ENCODE data around the gene RPL5.
A peak's percentile ranks its signal among the peaks of the same experiment; 100 is the strongest.
"Not testable (repeated sequence)": the region's sequence is repeated elsewhere in the genome, so short reads cannot be mapped to it uniquely, and the experiment has no call there.

RPL5 gene

DNA sequence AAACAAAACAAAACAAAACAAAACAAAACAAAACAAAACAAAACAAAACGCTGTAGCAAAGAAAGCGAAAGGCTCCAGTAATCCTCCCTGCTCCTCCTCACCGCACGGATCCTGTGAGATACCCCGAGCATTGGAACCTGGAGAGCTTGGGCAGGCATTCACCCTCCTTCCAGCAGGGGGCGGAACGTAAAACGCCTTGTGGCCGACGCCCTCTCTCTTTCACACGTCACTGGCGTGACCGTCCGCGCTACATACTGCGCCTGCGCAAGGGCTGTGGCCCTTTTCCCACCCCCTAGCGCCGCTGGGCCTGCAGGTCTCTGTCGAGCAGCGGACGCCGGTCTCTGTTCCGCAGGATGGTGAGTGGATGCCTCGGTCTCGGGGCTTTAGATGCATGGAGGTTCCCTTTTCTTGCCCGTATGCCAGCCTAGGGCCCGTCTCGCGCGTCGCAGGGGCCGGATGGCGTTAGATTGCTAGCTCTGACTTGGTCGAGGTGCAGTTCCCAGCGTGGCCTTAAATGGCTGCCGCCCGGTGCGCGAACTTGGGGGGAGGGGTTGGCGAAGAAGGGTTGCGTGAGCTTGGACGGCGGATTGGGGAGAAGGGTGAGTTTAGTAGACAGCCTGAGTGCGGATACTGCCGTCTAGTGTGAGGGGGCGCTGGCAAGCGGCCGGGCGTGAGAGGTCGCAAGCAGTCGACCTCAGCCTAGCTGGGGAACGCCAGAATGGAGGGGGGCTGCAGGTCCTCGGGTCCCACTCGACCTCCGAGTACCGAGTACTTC lies at the start of gene RPL5:
Gene RPL5, plus strand, starts transcription at position 279 of the 775 bp plus-strand sequence. Its CDS starts 75 bp downstream, at position 354.
- peak; percentile 96 for DNase-seq (ENCODE audit: low read depth)

DNA sequence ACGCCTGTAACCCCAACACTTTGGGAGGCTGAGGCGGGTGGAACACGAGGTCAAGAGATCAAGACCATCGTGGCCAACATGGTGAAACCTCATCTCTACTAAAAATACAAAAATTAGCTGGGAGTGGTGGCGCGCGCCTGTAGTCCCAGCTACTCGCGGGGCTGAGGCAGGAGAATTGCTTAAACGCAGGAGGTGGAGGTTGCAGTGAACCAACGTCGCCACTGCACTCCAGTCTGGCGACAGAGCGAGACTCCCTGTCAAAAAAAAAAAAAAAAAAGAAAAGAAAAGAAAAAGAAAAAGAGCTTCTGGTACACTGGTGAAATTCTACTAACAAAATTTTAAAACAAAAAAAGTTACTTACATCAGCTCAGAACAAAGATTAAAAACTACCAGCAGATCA lies 48.3 kb upstream of the RPL5 start:
- DNase-seq (ENCODE audit: low read depth) = not testable (repeated sequence)

DNA sequence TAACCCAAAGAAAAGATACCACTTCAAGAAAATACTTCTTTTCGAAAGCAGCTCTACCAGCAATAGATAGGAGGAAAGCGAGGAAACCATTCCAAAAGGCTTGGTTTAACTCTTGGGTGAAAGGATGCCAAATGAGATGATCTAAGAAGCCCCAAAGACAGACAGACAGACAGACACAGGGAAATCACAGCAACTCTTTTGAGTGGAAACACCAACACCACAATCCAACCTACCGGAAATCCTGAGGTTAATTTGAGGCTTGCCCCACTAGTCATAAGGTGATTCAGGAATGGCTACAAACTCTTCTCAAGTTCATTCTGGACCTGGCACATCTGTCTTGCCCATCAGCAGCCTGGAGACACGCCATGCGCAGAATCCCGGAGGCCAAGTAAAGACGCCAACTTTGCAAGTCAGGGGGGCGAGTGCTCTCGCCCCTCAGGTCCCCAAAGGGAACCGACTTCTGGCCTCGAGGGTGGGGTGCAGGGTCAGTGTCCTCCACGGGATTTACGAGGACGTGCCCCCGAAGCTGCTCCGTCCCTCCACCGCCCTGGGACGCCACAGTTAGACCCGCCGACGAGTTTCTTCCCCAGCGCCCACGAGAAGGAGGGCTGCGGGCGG lies 47.7 kb upstream of the RPL5 start:
- DNase-seq (ENCODE audit: low read depth) = peak; percentile 1

DNA sequence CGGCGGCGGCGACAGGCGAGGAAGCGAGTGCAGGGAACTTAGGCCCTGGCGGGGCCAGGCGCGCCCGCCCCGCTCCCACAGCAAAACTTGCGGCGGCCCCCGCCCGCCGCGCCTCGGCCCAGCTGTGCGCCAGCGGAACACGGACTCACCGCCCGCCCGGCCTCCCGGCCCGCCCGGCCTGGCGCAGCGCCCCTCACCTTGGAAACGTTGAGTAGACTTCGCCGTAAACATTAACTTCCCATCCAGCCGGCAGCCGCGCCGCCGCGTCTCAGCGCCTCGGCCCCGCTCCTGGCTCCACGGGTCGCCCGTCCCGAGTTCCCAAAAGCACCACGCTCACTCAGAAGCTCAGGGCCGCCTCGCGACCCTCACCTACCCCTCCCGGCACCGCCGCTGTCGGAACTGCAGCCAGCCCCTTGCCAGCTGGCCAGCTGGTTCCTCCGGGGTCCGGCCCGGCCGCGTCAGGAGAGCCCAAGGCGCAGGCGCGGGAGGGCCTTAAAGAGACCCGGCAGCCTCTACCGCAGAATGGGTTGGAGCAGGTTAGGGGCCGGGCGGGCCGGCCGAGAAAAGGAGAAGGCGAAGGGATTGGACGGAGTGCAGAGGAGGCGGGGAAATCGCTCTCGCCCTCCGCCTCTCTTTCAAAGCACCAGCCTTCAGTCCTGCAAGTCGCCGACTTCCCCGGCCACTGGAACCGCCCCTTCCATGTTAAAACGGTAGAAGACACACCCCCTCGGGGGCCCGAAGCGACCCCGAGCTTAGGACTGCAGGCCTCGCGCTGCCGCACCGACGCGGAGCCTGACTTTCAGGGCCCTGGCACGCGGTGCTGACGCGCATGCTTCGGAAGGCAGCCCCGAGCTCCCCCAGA lies 47.0 kb upstream of the RPL5 start, which contains the start of gene EVI5:
Gene EVI5, minus strand, starts transcription at position 470 of the 862 bp plus-strand sequence. CDS start 48,562 bp downstream, outside the sequence.
- DNase-seq (ENCODE audit: low read depth) = peak; percentile 33

DNA sequence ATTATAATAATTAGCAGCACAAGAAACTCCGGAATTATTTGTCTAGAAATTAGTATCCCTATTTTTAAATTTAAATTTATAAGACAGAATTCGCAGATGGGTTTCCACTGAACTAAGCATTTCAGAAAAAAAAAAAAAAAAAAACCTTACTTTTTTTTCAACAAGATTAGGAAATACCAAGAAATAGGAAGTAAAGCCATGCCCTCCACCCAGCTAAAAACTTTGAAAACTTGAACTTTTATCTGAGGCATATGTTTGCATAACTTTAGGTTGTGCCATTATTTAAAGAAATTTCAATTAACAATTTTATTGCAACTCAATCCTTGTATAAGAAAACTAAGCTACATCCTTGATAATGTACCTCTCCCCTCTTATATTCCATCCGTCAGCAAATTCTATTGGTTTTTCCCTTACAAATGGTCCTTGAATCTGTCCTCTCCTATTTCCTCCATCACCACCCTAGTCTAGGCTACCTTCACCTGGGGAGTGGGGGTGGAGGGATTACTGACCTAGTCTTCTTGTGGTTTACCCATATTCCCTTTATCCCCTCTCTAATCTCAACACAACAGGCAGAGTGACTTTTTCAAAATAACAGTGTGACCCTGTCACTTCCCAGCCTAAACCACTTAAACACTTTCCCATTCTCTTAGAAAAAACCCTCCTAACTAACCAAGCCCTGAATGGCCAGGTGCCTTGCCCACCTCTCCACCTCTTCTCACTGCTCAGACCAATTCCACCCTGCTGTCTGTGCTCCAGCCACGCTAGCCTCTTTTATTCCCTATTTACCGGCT lies 45.5 kb upstream of the RPL5 start:
- DNase-seq (ENCODE audit: low read depth) = no peak

DNA sequence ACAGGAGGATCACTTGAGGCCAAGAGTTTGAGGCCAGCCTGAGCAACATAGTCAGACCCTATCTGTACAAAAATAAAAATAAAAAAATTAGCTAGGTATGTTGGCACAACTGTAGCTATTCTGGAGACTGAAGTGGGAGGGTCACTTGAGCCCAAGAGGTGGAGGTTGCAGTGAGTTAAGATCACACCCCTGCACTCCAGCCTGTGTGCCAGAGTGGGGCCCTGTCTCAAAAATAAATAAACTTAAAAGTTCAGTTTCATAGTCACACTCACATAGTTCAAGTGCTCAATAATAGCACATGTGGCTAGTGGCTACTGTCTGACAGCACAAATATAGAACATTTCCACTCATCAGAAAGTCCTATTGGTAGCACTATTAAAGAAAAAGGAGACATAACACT lies 41.8 kb upstream of the RPL5 start:
- DNase-seq (ENCODE audit: low read depth) = no peak

DNA sequence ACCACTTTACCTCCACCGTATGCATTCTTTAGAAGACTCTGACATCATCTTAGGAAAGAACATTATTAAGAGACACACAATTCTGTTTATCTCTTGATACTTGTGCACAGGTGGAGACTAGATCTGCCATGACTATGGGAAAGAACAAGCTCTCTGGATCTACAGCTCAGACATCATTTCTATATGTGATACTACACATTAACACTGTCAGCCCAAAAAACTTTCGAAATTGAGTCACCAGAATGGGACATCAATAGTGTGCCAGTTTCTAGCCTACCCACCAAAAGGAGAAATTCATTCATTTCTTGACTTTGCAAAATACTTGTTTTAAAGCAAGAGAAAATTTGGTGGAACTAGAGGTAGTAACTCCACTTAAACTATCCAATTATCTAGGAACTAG lies 41.0 kb upstream of the RPL5 start:
- no peak for DNase-seq (ENCODE audit: low read depth)

DNA sequence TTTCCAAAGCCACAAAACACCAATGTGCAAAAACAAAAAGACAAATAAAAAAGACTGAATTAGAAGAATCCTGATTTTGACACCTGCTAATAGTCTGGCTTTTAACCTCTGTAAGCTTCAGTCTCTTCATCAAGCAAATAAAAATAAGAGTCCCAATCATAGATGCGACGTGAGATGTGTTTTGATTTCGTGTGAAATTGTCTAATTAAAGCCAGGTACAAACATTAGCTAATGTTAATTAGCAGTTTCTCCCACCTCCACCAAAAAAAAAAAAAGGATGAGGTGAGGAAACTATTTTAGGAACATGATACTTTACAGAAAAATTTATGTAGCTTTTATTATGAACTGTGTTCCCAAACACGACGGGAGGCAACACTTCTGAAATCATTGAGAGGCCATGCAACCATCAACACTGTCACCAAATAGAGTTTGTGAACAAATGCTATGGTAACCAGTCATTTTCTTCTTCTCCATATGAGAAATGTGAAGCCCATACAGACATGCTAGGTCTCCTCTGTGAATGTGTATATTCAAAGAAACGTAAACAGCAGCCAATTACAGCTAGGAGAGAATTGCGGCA lies 40.3 kb upstream of the RPL5 start:
- DNase-seq (ENCODE audit: low read depth) = no peak

DNA sequence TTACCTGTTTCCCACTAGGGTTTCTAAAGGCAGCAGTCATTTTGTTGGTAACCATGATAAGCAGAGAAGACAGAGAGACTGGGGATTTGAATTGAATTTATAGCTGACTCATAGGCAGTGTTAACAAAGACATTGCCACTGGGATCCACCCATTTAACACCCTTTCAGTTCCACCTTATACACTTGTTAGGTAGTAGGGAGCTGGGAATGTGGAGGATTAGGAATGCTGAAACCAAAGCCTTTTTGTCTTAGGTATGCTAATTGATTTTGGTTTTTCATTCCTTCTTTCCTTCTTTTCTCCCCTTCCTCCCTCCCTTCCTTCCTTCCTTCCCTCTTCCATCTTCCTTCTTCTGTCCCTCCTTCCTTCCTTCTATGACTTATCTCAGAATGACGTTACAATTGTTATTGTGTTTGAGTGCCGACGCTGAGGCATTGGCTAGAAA lies 39.5 kb upstream of the RPL5 start:
- no peak for DNase-seq (ENCODE audit: low read depth)

DNA sequence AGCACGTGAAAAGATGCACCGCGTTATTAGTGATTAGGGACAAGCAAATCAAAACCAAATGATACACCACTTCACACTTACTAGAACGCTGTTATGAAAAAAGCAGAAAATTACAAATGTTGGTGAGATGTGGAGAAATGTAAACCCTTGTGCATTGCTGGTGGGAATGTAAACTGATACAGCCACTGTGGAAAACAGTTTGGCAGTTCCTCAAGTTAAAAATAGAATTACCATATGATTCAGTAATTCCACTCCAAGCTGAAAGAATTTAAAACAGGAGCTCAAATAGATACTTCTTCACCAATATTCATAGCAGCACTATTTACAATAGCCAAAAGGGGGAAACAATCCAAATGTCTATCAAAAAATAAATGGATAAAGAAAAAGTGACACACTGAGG lies 36.7 kb upstream of the RPL5 start:
- DNase-seq (ENCODE audit: low read depth) = no peak

DNA sequence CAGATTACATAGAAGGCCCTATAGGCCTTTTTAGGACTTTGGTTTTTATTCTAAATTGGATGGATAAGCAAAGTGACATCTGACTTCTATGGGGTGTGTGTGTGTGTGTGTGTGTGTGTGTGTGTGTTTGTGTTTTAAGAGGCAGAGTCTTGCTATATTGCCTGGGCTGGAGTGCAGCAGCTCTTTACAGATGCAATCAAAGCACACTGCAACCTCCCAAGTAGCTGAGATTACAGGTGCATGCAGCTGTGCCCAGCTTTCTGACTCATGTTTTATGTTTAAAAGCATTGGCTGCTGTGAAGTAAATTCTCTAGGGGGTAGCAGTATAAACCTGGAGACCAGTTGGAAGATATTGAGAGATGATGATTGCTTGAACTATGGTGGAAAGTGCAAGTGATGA lies 34.5 kb upstream of the RPL5 start:
- no peak for DNase-seq (ENCODE audit: low read depth)

DNA sequence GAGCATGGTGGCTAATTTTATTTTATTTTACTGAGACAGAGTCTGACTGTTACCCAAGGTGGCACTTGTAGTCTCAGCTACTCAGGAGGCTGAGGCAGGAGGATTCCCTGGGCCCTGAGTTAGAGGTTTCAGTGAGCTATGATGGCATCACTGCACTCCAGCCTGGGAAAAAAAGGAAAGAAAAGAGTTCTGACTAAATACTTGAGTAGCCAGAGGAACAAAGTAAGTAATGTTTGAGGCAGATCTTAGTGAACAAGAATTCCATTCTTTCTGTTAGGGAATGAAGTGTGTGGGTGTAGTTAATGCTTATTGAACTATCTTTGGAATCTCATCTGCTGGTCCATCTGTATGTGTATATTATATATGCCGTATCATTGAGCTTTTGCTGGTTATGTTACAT lies 33.9 kb upstream of the RPL5 start:
- DNase-seq (ENCODE audit: low read depth) = no peak

DNA sequence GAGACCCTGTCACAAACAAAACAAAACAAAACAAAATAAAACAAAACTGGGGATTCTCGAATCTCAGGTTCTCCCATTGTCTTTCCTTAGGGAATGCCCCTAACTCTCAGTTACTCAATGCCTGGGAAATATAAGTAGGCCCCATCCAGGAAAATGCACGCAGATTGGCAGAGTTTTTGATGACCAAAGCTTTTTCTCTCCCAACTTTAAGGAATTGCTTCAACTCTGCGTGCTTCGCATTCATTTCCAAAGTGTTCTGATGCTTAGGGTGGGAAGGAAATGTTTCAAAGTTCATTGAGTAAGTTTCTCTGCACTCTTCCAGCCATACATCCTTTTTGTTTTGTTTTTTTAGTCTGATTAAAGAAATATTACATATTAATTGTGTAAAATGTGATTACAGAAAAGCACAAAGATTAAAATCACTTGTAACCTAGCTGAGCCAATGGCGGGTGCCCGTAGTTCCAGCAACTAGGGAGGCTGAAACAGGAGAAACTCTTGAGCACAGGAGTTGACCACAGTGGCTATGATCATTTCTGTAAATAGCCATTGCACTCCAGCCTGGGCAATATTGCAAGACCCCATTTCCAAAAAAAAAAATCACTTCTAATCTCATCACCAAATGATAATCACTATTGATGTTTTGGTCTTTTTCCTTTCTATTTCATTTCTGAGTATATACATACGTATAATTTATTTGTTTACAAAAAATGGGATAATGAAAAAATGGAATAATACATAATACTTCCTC lies 28.5 kb upstream of the RPL5 start:
- no peak for DNase-seq (ENCODE audit: low read depth)

DNA sequence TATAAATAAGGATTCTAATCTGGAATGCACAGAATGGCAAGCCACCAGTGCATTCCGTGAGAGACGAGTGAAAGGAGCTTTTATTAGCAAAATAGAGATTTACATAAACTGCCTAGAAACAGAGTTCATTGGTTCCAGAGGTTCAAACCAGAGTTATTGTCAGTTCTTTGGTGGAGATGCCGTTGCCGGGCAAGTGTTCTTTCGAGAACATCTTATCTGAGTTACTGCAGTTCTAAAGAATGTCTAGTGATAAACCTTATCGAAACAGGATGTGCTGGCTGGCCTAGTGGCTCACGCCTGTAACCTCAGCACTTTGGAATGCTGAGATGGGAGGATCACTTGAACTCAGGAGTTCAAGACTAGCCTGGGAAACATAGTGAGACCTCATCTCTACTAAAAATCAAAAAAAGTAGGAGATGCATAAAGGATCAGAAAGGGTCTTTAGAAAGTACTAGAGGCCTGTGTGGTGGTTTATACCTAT lies 27.1 kb upstream of the RPL5 start:
- no peak for DNase-seq (ENCODE audit: low read depth)

DNA sequence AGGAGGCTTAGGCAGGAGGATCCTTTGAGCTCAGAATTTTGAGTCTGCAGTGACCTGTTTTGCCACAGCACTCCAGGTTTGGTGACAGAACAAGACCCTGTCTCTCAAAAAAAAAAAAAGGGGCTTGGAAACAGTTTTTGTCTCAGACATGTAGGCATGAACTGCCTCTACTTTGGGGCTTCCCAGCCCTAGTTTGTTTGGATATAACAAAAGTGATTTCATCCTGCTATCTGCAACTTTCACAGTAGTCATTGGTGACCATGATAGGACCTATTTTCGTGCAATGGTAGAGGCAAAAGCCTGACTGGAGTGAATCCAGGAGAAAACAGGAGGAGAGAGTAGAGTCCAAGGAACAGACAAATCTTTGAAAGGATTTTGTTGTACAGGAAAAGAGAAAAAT lies 26.6 kb upstream of the RPL5 start:
- DNase-seq (ENCODE audit: low read depth) = no peak

DNA sequence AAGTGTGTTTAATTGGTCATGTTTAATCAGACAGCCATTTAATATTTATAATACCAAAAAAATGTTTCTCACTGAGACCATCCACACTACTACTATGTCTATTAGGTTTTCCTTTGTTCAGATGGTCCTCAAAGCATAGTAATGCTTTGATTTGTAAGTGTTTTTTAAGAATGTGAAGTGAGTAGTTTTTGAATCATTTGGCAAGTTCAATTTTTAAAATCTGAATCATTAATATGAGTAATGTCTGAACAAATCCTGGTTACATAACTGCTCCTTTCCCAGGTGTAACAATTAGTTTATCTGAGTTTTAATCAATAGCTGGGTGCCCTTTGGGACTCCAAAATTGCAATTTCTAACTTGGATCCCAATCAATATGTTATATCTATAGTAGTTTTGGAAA lies 23.5 kb upstream of the RPL5 start:
- DNase-seq (ENCODE audit: low read depth) = no peak

DNA sequence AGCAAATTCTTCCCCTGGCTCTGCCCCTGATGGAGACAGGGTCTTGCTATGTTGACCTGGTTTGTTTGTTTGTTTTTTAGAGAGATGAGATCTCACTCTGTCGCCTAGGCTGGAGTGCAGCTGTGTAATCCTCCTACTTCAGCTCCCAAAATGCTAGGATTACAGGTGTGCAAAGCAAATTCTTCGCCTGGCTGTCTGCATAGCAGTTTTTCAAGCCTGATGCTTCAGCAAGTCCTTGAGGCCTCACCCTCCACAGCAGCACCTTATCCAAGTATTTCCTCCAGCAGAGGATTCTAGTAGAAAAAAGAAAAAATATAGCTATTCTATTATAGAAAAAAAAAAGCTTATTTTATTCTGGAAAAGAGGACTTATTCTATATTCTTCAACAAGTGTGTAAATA lies 15.1 kb upstream of the RPL5 start:
- no peak for DNase-seq (ENCODE audit: low read depth)

DNA sequence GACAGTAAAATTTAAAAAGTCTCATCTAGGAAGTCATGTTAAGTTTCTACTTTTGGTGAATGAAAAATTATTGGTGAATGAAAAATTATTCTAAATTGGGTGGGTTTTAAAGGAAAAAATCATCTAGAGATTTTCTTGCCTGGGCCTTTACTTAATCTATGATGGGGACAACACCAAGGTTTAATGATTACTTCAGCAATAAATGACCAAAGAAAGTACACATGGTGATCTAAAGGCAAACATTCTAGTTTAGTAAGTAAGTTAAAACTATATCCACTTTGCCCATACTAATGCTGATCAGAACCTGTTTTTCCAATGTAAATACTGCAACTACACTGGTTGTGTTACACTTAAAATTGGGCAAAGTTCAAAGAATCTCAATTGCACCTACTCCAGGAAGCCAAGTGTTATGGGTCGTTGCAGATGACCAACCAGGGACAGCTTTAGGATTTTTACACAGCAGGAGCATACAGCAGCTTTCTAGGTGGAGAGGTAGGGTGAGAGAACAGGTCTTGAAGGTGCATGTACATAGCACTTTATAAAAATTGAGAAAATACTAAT lies 14.6 kb upstream of the RPL5 start:
- no peak for DNase-seq (ENCODE audit: low read depth)

DNA sequence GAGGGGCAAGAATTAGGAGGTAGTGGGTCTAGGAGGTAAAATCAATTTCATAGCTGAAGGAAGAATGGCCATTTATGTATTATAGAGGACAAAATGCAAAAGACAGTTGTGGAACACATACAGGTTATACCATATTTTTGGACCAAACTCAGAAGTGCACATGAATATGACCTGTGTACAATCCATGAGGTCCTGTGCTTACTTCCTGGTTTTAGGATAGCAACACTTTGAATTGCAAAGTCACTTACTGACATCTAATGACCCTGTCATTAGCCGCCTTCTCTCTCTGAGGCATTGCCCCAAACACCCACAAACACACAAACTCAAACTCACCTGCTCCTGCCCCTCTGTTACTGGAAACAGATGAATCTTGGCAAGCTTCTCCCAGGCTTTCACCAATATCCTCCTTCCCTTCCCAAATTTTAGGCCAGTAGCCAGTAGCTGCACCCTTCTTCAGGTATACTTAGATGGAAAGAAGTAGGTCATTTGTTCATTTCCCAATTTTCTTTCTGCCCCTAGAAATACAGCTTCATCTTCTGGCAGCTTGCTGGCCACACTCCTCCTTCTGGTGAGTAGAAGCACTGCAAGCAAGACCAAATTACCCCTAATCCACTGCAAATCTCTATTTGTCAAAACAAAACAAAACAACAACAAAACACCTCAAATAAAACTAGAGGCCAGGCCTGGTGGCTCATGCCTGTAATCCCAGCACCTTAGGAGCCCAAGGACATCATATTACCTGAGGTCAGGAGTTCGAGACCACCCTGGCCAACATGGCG lies 13.7 kb upstream of the RPL5 start:
- DNase-seq (ENCODE audit: low read depth) = no peak
